GM19035 (cell line): ENCODE measurements around the gene INO80.

ENCODE experiments used
- ATAC-seq: cut with Tn5 transposase; IDR thresholded peaks from one replicate; pipeline ENCODE4 v1.9.1; 2021; ENCODE audit not compliant: unreplicated experiment

INO80 gene

GRCh38 chr15:40931300-40932142 lies 184.6 kb downstream of the INO80 start:
- no peak for ATAC-seq

GRCh38 chr15:40930430-40931299 lies 185.4 kb downstream of the INO80 start:
- no peak for ATAC-seq

GRCh38 chr15:40929660-40930429 lies 186.2 kb downstream of the INO80 start:
- no peak for ATAC-seq
